Naive thymus-derived CD8-positive, alpha-beta T cell (primary cell): ENCODE data around the gene ADAMTSL5. TPM values are rescaled to one million over a fixed set of nuclear protein-coding genes. Genes with fewer than 3 reads are reported as not detected.
"Not testable (repeated sequence)": the region's sequence is repeated elsewhere in the genome, so short reads cannot be mapped to it uniquely, and the experiment has no call there.

Source experiments
- ATAC-seq, 2 donors: fragments of 150-1000 bp; cut with Tn5 transposase in 1 of 2; sonication (Bioruptor Pico), chemical (Tn5 transposase) in 1 of 2; 1 replicate in 1 of 2; 2 replicates in 1 of 2; pipeline ENCODE4 v1.10.0; 2021; ENCODE audit warnings: mild to moderate bottlenecking in 2 of 2, moderate library complexity in 2 of 2
- POLR2A ChIA-PET: fragments of 350-600 bp; sonication (Branson Sonifier 250); formaldehyde crosslinking; loops from one replicate; lab custom pipeline; 2021; ENCODE audit warnings: antibody characterized with exemption; lab: Charles Lee
- DNase-seq, 10 donors: peaks; one replicate each; pipeline versions ENCODE4 v3.0.0 to v3.0.0-alpha.2; 2020 to 2022
- H3K27ac Mint-ChIP-seq, 10 donors: one replicate each; pipeline ENCODE4 v1.8.0; 2020 to 2022; ENCODE audit warnings: mild to moderate bottlenecking in 10 of 10, mixed read lengths in 10 of 10, moderate library complexity in 4 of 10, inconsistent platforms in 1 of 10
- H3K27me3 Mint-ChIP-seq, 5 donors: one replicate each; pipeline ENCODE4 v1.8.0; 2021 to 2022; ENCODE audit warnings: mixed read lengths in 5 of 5
- H3K36me3 Mint-ChIP-seq, 3 donors: one replicate each; pipeline ENCODE4 v1.8.0; 2020 to 2022; ENCODE audit warnings: mixed read lengths in 3 of 3, mild to moderate bottlenecking in 2 of 3, inconsistent platforms in 1 of 3
- H3K4me1 Mint-ChIP-seq, 4 donors: one replicate each; pipeline ENCODE4 v1.8.0; 2021 to 2022; ENCODE audit warnings: mixed read lengths in 4 of 4
- H3K4me3 Mint-ChIP-seq, 10 donors: one replicate each; pipeline ENCODE4 v1.8.0; 2020 to 2022; ENCODE audit warnings: mild to moderate bottlenecking in 10 of 10, mixed read lengths in 10 of 10, moderate library complexity in 6 of 10, inconsistent platforms in 1 of 10
- H3K9me3 Mint-ChIP-seq, 9 donors: one replicate each; pipeline ENCODE4 v1.8.0; 2020 to 2022; ENCODE audit warnings: mixed read lengths in 9 of 9, mild to moderate bottlenecking in 3 of 9, inconsistent platforms in 1 of 9, moderate library complexity in 1 of 9
- polyA plus RNA-seq, 3 donors: library from polyadenylated mRNA; unstranded; fragments of 300-500 nt; fragmentation: Illumina TruSeq; gene quantifications; one replicate each; pipeline ENCODE4 v1.2.3, GENCODE V29; 2021
- total RNA-seq, 8 experiments: library from RNA in 2 of 8; stranded (reverse) in 2 of 8; gene quantifications; one replicate each; pipeline ENCODE4 v1.2.3 and lab custom pipeline; 2021 to 2026

The ADAMTSL5 gene
- total and polyA plus RNA-seq, 5 experiments from 2014 or later: 0.47 to 4.5 (median 2.5) TPM

DNA sequence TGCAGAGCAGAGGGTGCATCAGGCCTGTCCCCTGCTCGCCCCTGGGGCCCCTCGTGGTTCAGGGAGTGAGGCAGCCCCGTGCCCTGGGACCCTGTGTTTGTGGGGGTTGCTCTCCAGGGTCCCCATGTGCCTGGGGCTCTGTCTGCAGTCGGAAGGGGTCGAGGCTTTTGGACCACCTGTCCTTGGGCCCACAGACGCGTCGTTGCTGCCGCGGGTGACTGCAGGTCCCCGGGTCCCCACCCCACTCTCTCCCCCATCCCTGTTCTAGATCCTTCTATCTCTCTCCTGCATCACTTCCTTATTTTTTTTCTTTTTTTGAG is 24.6 kb downstream of the ADAMTSL5 start:
- no peaks in the 10 kb centered on the region for H3K9me3 Mint-ChIP-seq
- H3K4me3 Mint-ChIP-seq: no peak overlapping the region
- ATAC-seq: no peak
- no peaks in the 10 kb centered on the region for H3K36me3 Mint-ChIP-seq
- POLR2A ChIA-PET: interaction anchor here (0.9 to 1.9 kb wide), 2 partner anchors 10 to 14 kb away, joined by 3 to 5 read pairs; no protein-coding TSS in a partner anchor
- peaks cover 8 to 22% (median 15%) of the 10 kb centered on the region in 4 donors for H3K4me1 Mint-ChIP-seq
- DNase-seq: no peak
- H3K27ac Mint-ChIP-seq: no peak overlapping the region
- H3K27me3 Mint-ChIP-seq: no peaks in the 10 kb centered on the region

DNA sequence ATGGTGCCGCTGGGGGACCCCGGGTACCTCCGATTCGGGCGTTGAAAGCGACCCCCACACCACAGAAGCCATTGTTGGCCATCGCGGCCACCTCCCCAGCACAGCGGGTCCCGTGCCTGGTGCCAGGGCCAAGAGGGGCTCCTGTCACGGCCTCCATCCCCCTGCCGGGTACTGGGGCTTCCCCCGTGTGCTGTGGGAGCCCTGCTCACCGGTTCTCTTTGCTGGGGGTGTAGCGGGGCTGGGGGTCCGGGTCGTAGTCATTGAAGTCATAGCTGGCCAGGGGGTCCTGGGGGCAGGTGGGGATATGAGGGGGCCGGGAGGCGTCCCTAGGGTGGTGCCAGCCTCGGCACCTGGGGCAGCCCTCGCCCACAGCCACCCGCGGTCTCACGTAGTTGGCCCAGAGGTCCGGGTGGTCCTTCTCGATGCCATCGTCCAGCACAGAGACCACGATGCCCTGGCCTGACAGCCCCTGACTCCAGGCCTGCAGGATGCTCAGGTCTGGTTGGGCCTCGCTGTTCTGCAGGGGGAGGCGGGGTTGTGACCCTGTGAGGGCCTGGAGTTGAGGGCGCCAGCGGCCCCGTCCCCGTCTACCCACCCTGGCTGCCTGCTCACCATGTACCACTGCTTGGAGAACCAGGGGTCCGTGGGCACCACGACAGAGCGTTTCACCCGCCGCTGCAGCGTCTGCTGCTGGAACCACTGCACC is 25.1 kb downstream of the ADAMTSL5 start:
- POLR2A ChIA-PET: interaction anchor here (0.6 kb wide), 1 partner anchor 749 kb away, joined by 3 read pairs; no protein-coding TSS in a partner anchor
- Mint-ChIP-seq H3K27ac (no peak overlapping the region), H3K36me3 (no peaks in the 10 kb centered on the region), H3K4me3 (no peak overlapping the region), H3K27me3 (no peaks in the 10 kb centered on the region), H3K9me3 (no peaks in the 10 kb centered on the region), H3K4me1 (peaks cover 8 to 22% (median 15%) of the 10 kb centered on the region in 4 donors)
- DNase-seq (peak in 1 of 10 donors; percentile 56), ATAC-seq (no peak)

DNA sequence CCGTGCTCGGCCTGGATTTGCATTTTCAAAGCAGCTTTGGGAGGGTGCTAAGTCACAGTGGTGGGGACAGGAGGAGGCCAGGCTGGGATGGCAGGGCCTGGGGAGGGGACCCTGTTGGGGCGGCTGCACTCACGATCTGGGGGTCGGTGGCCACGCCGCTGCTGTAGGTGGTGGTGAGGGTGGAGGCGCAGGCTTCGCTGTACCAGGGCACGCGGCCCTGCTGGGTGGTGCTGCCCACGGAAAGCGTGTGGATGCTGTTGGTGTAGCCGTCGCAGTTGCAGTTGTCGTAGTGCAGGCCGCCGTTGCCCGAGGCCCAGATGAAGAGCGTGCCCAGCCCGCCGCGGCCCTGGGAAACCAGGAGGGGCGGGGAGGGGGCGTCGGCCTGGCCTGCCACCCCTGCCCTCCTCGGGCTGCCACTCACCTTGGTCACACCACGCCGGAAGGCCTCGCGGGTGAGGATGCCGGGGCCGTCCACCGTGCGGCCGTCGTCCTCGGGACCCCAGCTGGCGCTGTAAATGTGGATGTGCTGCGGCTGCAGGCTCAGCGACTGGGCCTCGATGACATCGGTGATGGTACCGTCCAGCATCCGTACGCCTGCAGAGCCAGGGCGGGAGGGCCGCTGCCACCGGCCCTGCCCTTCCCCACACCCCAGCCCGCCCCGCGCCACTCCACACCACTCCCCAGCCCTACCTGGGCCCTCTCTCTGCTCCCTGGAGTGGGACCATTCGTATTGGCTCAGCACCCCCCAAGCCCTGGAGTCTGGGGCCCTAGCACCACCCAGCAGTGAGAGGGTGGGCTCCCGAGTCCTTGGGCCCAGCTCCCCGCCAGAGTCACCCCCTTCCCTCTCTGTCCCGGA is 25.9 kb downstream of the ADAMTSL5 start:
- Mint-ChIP-seq H3K27me3 (no peaks in the 10 kb centered on the region), H3K36me3 (no peaks in the 10 kb centered on the region), H3K4me3 (no peak overlapping the region), H3K4me1 (peaks cover 8 to 19% (median 15%) of the 10 kb centered on the region in 4 donors), H3K27ac (peak overlapping the region in 1 of 10 donors; percentile 5), H3K9me3 (no peaks in the 10 kb centered on the region)
- DNase-seq: peak in 1 of 10 donors; percentile 42
- POLR2A ChIA-PET: interaction anchor here (0.6 kb wide), 1 partner anchor 750 kb away, joined by 3 read pairs; no protein-coding TSS in a partner anchor
- no peak for ATAC-seq

DNA sequence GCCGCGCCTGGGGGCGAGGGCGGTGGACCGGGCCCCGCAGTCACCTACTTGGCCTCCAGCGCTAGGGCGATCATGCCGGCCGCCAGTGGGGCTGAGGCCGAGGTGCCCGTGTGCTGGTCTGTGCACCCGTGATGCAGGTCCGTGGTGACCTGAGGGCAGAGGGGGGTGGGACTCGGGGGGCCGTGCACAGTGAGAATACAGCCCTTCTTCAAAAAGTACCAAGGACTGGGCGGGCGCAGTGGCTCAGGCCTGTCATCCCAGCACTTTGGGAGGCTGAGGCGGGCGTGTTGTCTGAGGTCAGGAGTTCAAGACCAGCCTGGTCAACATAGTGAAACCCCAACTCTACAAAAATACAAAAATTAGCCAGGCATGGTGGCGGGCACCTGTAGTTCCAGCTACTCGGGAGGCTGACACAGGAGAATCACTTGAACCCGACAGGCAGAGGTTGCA is 28.8 kb downstream of the ADAMTSL5 start:
- H3K9me3 Mint-ChIP-seq: no peaks in the 10 kb centered on the region
- POLR2A ChIA-PET: no interaction called here
- no peak overlapping the region for H3K27ac Mint-ChIP-seq
- DNase-seq: peak in 1 of 10 donors; percentile 36
- no peak for ATAC-seq
- H3K27me3 Mint-ChIP-seq: no peaks in the 10 kb centered on the region
- H3K36me3 Mint-ChIP-seq: peaks cover 0 to 1% (median under 1%) of the 10 kb centered on the region in 3 donors
- H3K4me1 Mint-ChIP-seq: peaks cover 4 to 5% (median 5%) of the 10 kb centered on the region in 4 donors
- no peak overlapping the region for H3K4me3 Mint-ChIP-seq

DNA sequence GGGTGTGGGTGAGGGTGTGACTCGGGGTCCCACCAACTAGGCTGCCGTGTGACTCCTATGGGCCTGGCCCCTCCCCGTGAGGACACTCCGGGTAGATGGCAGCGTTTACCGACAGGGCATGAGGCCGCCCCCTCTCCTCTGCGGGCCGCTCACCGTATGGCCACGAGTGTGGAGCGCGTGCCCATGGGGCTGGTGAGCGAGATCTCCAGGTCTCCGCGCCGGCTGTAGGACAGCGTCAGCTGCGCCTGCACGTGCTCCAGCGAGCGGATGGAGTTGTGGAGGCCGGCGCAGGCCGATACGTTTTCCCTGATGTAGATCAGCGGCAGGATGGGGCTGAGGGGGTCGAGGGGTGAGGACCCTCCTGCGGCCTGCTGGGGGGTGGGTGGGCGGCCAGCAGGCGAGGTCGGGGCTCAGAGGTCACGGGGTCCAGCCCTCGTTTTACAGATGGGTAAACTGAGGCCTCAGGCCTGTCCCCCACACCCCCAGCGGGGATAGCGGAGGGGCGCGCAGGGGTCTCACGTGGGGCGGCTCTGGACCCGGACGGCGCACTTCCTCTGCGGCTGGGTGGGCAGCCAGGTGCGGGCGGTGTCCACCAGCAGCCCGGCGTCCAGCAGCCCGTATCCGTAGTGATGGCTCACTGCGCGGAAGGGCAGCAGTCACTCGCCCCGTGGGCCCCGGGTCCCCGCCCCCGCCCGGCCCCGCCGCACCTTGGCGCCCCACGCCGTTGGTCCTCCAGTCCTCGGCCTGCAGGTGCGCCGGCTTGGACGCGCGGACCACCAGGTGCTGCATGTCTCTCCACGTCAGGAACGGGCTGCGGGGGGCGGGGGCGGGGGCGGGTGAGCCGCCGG is 29.5 kb downstream of the ADAMTSL5 start:
- H3K27me3 Mint-ChIP-seq: no peaks in the 10 kb centered on the region
- no peak overlapping the region for H3K4me3 Mint-ChIP-seq
- H3K36me3 Mint-ChIP-seq: peaks cover 0 to 2% (median 2%) of the 10 kb centered on the region in 3 donors
- H3K4me1 Mint-ChIP-seq: peaks cover 5 to 8% (median 6%) of the 10 kb centered on the region in 4 donors
- POLR2A ChIA-PET: no interaction called here
- DNase-seq (peak in 1 of 10 donors; percentile 46), ATAC-seq (no peak)
- no peak overlapping the region for H3K27ac Mint-ChIP-seq
- no peaks in the 10 kb centered on the region for H3K9me3 Mint-ChIP-seq

GRCh38 chr19:1482361-1483130 is 30.3 kb downstream of the ADAMTSL5 start:
- Mint-ChIP-seq H3K27me3 (no peaks in the 10 kb centered on the region), H3K4me1 (peaks cover 5 to 14% (median 9%) of the 10 kb centered on the region in 4 donors), H3K9me3 (no peaks in the 10 kb centered on the region), H3K4me3 (peak overlapping the region in 1 of 10 donors; percentile 10), H3K36me3 (peaks cover 0 to 2% (median 2%) of the 10 kb centered on the region in 3 donors), H3K27ac (peak overlapping the region in 1 of 10 donors; percentile 11)
- POLR2A ChIA-PET: interaction anchor here (1.2 kb wide), 1 partner anchor 9 kb away, joined by 3 read pairs; the partner anchor contains the start of gene REEP6
- DNase-seq (peak in 1 of 10 donors; percentile 26), ATAC-seq (no peak)

- Mint-ChIP-seq H3K27ac (no peak overlapping the region), H3K9me3 (no peaks in the 10 kb centered on the region), H3K36me3 (peaks cover 0 to 7% (median 2%) of the 10 kb centered on the region in 3 donors), H3K4me3 (no peak overlapping the region), H3K4me1 (peaks cover 7 to 20% (median 12%) of the 10 kb centered on the region in 4 donors), H3K27me3 (no peaks in the 10 kb centered on the region)
- POLR2A ChIA-PET: interaction anchor here (1.2 kb wide), 1 partner anchor 9 kb away, joined by 3 read pairs; the partner anchor contains the start of gene REEP6
- DNase-seq (peak in 1 of 10 donors; percentile 47), ATAC-seq (no peak)
Measured at GRCh38 chr19:1481893-1482360, 30.9 kb downstream of the ADAMTSL5 start.

DNA sequence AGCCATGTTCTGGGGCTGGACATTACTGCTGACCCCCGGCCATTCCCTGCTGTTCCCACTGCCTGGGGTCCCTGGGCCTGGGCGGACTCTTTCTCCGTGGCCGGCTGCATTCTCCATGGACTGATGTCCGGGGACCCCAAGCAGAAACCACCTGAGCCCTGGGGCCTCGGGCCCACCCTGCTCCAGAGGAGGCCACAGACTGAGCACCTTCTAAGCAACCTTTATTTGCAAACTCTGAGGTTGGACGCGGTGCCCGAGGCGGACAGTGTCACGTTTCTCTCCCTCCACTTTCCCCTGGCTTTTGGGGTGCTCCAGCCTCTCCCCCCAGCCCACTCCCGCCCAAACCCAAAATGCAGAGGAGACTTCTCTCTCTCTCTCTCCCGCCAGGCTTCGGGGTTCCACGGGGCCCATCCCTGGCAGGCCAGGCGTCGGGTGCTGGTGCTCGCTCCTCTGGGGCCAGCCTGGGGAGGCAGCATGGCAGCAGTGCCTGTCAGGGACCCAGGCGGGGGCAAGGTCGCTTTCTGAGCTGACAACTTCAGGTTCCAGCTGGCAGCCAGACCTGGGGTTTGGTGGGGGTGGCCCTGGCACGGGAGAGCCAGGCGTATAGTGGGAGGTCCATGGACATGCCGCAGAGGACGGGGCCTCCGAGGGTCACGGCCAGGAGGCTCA is 31.5 kb downstream of the ADAMTSL5 start:
- H3K4me3 Mint-ChIP-seq: no peak overlapping the region
- peaks cover 0 to 9% (median 2%) of the 10 kb centered on the region in 3 donors for H3K36me3 Mint-ChIP-seq
- H3K9me3 Mint-ChIP-seq: no peaks in the 10 kb centered on the region
- peak in 1 of 10 donors; percentile 53 for DNase-seq
- H3K27ac Mint-ChIP-seq: no peak overlapping the region
- peaks cover 7 to 24% (median 15%) of the 10 kb centered on the region in 4 donors for H3K4me1 Mint-ChIP-seq
- H3K27me3 Mint-ChIP-seq: no peaks in the 10 kb centered on the region
- ATAC-seq: no peak
- POLR2A ChIA-PET: interaction anchor here (1.2 kb wide), 1 partner anchor 10 kb away, joined by 3 read pairs; the partner anchor contains the start of gene REEP6

DNA sequence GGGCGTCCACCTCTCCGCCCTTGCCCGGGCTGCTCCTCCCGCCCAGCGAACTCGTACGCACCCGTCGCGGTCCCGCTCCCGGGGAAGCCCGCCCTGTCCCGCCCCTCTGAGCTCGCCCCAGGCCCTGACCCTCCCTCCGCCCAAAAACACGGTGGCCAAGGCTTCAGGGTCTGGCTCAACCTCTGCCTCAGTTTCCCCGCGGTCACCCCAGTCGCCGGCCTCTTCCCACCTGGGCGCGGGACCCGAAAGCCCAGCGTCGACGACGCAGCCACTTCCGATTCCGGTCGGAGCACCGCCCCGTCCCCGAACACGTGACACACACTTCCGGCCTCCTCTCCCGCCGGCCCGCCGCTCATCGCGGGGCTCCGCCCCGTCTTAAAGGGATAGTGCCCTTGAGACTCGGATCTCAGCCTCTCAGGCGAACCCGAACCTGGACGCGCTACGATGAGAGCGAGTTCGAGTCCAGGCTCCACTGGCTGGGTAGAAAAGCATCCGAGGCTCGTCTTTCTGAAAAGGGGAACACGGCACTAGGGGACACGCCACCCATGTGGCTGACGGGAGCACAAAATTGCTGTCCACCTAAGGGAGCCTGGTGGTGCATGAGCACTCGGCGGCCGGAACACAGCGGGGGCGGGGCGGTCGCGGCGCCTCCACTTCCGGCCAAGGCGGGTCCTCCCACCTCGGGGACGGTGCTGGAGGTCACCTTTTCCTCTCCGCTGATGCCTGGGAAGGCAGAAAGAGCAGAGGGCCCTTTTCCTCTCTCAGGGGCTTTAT is 33.7 kb downstream of the ADAMTSL5 start, which contains the start of gene C19orf25:
C19orf25 (minus strand) TSS at position 282 of the 774 bp plus-strand sequence. CDS start 312 bp downstream, outside the sequence.
- Mint-ChIP-seq H3K27me3 (no peaks in the 10 kb centered on the region), H3K4me1 (peaks cover 7 to 24% (median 16%) of the 10 kb centered on the region in 4 donors), H3K4me3 (peak within 1 kb of the TSS; percentile 96 to 100 (median 98)), H3K27ac (peak within 1 kb of the TSS; percentile 93 to 99 (median 97)), H3K36me3 (peaks cover 0 to 9% (median 2%) of the 10 kb centered on the region in 3 donors), H3K9me3 (no peaks in the 10 kb centered on the region)
- DNase-seq: peak; percentile 82 to 94 (median 86)
- POLR2A ChIA-PET: interaction anchor here (0.6 to 2.3 kb wide), 3 partner anchors 12 to 74 kb away, joined by 3 to 14 read pairs (median 3); partner anchors contain the start of gene REEP6
- peak; percentile 96 to 98 for ATAC-seq

DNA sequence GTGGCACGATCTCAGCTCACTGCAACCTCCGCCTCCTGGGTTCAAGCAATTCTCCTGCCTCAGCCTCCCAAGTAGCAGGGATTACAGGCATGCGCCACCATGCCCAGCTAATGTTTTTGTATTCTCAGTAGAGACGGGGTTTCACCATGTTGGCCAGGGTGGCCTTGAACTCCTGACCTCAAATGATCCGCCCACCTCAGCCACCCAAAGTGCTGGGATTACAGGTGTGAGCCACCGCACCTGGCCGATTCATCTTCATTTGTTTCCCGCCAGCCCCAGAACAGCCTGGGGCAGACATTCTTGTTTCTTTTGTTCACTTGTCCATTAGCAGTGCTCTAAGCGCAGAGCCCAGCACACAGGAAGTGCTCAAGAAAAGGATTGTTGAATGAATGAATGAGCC is 35.8 kb downstream of the ADAMTSL5 start:
- not testable (repeated sequence) for DNase-seq, H3K27me3 Mint-ChIP-seq, ATAC-seq, H3K36me3 Mint-ChIP-seq, H3K9me3 Mint-ChIP-seq
- Mint-ChIP-seq H3K4me1 (peaks cover 11 to 29% (median 19%) of the 10 kb centered on the region in 4 donors), H3K27ac (peak overlapping the region in 2 of 10 donors; percentile 29 to 43), H3K4me3 (peak overlapping the region in 8 of 10 donors; percentile 18 to 86 (median 60))
- POLR2A ChIA-PET: interaction anchor here (0.6 kb wide), 1 partner anchor 14 kb away, joined by 3 read pairs; the partner anchor contains the start of gene REEP6
